ENCODE results near the gene IFT81. TPM values are rescaled to one million over a fixed set of nuclear protein-coding genes. Genes with fewer than 3 reads are reported as not detected.
"Not testable (repeated sequence)": the region's sequence is repeated elsewhere in the genome, so short reads cannot be mapped to it uniquely, and the experiment has no call there.

IFT81 gene
- polyA plus RNA-seq, 1 experiment, result 6.6 TPM

- POLR2A ChIA-PET, result no interaction called here
Observed at GRCh38 chr12:110252716-110253115, 128.6 kb downstream of the IFT81 start.

GRCh38 chr12:110253176-110253575 is 129.0 kb downstream of the IFT81 start:
- H3K4me3 ChIP-seq (ENCODE audit: low read depth, low read length), result no peak overlapping the region
- no peak for TF ChIP-seq CTCF (IDR thresholded peaks at IDR 0.05; ENCODE audit: insufficient read depth, low read depth, low read length)
- no peak for DNase-seq (ENCODE audit: low read depth)
- ChIA-PET POLR2A (no interaction called here), CTCF (no interaction called here)
- no peaks in the 10 kb centered on the region for H3K27me3 ChIP-seq (ENCODE audit: control insufficient read depth, insufficient read depth, low read length)
- H3K36me3 ChIP-seq (ENCODE audit: control insufficient read depth, insufficient read depth, low read length), result no peaks in the 10 kb centered on the region

More at GRCh38 chr12:110252716-110253115, 128.6 kb downstream of the IFT81 start:
- no peak for DNase-seq (ENCODE audit: low read depth)
- no peaks in the 10 kb centered on the region for H3K36me3 ChIP-seq (ENCODE audit: control insufficient read depth, insufficient read depth, low read length)
- no peak overlapping the region for H3K4me3 ChIP-seq (ENCODE audit: low read depth, low read length)
- CTCF ChIA-PET, result no interaction called here
- TF ChIP-seq CTCF (IDR thresholded peaks at IDR 0.05; ENCODE audit: insufficient read depth, low read depth, low read length), result no peak
- H3K27me3 ChIP-seq (ENCODE audit: control insufficient read depth, insufficient read depth, low read length), result no peaks in the 10 kb centered on the region

GRCh38 chr12:110254971-110255540 is 130.9 kb downstream of the IFT81 start:
- H3K27me3 ChIP-seq (ENCODE audit: control insufficient read depth, insufficient read depth, low read length), result no peaks in the 10 kb centered on the region
- H3K4me3 ChIP-seq (ENCODE audit: low read depth, low read length), result no peak overlapping the region
- POLR2A ChIA-PET, result no interaction called here
- H3K36me3 ChIP-seq (ENCODE audit: control insufficient read depth, insufficient read depth, low read length), result no peaks in the 10 kb centered on the region
- no peak for DNase-seq (ENCODE audit: low read depth)
- CTCF ChIA-PET, result no interaction called here
- no peak for TF ChIP-seq CTCF (IDR thresholded peaks at IDR 0.05; ENCODE audit: insufficient read depth, low read depth, low read length)

DNA sequence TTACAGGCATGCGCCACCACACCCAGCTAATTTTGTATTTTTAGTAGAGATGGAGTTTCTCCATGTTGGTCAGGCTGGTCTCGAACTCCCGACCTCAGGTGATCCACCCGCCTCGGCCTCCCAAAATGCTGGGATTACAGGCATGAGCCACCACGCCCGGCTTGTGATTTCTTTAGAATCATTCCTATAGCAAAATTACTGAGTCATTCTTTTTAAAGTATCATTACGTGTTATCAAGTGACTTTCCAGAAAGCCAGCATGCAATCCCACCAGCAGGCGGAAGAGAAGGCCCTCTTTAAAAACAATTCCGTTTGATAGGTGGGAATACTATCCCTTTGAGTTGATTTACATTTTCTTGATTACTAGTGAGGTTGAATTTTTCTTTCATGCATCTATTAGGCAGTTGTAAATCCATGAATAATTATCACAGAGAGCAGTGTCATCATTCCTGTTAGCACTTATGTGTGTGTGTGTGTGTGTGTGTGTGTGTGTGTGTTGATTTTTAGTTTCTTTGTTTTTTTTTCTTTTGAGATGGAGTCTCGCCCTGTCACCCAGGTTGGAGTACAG is 131.8 kb downstream of the IFT81 start:
- H3K36me3 ChIP-seq (ENCODE audit: control insufficient read depth, insufficient read depth, low read length); H3K27me3 ChIP-seq (ENCODE audit: control insufficient read depth, insufficient read depth, low read length); DNase-seq (ENCODE audit: low read depth); CTCF ChIA-PET; POLR2A ChIA-PET; H3K4me3 ChIP-seq (ENCODE audit: low read depth, low read length): not testable (repeated sequence)

DNA sequence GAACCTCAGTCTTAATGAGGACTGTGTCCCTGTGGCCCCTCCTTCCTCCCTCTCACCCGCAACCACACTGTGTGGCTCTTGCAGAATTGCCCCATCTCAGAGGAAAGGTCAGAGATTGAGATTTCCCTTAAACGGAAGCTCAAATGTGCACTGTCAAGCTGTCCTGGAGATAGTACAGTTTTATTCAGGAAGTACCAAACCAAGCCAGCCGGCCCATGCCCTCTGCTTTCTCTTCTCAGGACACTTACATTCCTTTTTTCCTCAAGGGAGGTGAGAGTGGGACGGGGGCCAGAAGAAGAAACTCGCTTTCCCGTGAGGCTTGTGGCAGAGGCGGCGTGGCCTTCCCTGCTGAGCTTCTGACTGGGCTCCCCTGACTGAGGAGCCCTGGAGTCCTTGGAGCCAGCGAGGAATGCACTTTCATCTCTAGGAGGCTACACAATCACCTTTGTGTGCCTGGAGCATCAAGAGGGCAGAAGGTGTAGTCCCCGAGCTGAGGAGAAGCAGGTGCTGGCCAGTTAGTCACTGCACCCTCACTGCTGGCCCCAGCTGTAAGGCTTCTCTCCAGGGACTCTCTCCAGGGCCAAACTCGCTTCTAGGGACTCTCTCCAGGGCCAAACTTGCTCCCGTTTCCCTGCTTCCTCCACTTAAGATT is 132.7 kb downstream of the IFT81 start:
- no peak for DNase-seq (ENCODE audit: low read depth)
- H3K27me3 ChIP-seq (ENCODE audit: control insufficient read depth, insufficient read depth, low read length), result no peaks in the 10 kb centered on the region
- ChIA-PET CTCF (interaction anchor here (0.6 to 2.5 kb wide), 2 partner anchors 10 to 71 kb away, joined by 3 to 8 read pairs; no protein-coding TSS in a partner anchor), POLR2A (no interaction called here)
- H3K4me3 ChIP-seq (ENCODE audit: low read depth, low read length), result no peak overlapping the region
- no peak for TF ChIP-seq CTCF (IDR thresholded peaks at IDR 0.05; ENCODE audit: insufficient read depth, low read depth, low read length)
- H3K36me3 ChIP-seq (ENCODE audit: control insufficient read depth, insufficient read depth, low read length), result no peaks in the 10 kb centered on the region
